ENCODE measurements around the gene MZB1.

DNA sequence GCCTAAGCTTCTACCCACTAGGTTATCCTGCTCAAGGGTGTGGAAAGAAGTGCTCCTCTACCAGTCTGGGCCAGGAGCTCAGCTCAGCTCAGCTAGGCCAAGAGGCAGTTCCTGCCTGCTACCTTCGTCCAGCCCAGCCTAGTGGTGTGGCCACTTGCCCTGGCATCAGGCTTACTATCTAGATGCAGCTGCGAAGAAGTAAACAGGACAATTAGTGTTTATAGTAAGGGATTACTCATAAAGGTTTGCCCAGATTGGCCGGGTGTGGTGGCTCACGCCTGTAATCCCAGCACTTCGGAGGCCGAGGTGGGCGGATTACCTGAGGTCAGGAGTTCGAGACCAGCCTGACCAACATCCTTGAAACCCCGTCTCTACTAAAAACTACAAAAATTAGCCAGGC lies 26.9 kb upstream of the MZB1 start:
- no peak for TF ChIP-seq EP300 (IDR thresholded peaks at IDR 0.05)
- TF ChIP-seq, protein P1, sequence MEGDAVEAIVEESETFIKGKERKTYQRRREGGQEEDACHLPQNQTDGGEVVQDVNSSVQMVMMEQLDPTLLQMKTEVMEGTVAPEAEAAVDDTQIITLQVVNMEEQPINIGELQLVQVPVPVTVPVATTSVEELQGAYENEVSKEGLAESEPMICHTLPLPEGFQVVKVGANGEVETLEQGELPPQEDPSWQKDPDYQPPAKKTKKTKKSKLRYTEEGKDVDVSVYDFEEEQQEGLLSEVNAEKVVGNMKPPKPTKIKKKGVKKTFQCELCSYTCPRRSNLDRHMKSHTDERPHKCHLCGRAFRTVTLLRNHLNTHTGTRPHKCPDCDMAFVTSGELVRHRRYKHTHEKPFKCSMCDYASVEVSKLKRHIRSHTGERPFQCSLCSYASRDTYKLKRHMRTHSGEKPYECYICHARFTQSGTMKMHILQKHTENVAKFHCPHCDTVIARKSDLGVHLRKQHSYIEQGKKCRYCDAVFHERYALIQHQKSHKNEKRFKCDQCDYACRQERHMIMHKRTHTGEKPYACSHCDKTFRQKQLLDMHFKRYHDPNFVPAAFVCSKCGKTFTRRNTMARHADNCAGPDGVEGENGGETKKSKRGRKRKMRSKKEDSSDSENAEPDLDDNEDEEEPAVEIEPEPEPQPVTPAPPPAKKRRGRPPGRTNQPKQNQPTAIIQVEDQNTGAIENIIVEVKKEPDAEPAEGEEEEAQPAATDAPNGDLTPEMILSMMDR (IDR thresholded peaks at IDR 0.05) = no peak
- no peak for TF ChIP-seq POLR2A (IDR thresholded peaks at IDR 0.05)
- no peak for TF ChIP-seq POLR2AphosphoS5 (IDR thresholded peaks at IDR 0.05)
